HG03045 (cell line): ENCODE results near the gene FBXO27.
A peak's percentile ranks its signal among the peaks of the same experiment; 100 is the strongest.
"Not testable (repeated sequence)": the region's sequence is repeated elsewhere in the genome, so short reads cannot be mapped to it uniquely, and the experiment has no call there.

ENCODE experiments used
- ATAC-seq: cut with Tn5 transposase; IDR thresholded peaks from one replicate; pipeline ENCODE4 v1.9.1; 2021; ENCODE audit warnings: mild to moderate bottlenecking, moderate library complexity; ENCODE audit not compliant: unreplicated experiment

Gene FBXO27

DNA sequence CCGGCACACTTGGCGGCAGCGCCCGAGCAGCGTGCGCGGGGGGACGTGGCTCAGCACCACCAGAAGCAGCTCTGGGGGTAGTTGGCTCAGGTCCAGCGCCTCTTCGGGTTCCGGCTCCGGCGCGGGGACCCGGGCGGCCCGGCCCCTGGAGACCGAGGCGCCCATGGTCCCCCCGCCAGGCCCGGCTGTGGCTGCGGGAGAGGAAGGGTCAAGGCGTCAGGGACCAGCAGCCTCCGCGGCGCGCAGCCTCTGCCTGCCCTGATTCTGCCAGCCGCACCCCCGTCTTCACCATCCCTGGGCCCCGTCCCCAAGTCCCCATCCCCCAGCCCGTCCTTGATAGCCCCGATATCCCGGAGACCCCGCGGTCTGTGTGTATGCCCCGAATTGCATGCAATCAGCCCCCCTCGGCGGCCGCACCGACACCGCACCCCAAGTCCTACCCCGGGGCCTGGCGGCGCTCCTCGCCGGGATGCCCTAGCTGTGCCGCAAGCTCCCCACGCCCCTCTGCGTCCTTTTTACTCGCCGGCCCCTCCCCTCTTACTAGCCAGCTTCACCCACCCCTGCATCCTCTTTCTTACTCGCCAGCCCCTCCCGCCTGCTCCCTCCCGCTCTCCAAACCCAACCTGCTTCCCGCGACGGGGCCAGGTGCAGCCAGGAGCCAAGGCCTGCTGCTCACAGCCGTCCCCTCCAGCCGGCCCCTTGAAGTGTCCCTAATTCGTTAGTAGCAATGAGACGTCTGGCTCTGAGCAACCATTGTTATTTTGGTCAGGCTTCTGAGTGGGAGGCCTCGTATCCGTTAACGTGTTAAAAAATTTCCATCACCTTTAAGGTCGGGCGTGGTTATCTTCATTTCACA is at the start of gene FBXO27:
TSS of gene FBXO27 (minus strand) at position 487 of the 856 bp plus-strand sequence. CDS start at position 165, 322 bp downstream.
- ATAC-seq = peak; percentile 4

DNA sequence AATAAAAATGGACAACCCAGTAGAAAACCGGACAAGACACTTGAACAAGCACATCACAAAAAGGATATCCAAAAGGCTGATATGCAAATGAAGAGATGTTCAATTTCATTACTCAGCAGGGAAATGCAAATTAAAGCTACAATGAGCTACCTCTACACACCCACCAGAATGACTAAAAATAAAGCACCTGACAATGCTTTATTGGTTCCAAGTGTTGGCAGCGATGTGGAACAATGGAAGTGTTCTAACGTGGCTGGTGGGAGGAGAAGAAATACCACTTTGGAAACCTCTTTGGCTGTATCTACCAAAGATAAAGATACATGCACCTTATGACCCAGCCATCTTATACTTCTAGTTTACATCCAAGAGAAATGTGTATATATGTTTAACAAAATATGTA is 48.1 kb upstream of the FBXO27 start:
- no peak for ATAC-seq

GRCh38 chr19:39078436-39079200 is 46.3 kb upstream of the FBXO27 start:
- ATAC-seq = no peak

DNA sequence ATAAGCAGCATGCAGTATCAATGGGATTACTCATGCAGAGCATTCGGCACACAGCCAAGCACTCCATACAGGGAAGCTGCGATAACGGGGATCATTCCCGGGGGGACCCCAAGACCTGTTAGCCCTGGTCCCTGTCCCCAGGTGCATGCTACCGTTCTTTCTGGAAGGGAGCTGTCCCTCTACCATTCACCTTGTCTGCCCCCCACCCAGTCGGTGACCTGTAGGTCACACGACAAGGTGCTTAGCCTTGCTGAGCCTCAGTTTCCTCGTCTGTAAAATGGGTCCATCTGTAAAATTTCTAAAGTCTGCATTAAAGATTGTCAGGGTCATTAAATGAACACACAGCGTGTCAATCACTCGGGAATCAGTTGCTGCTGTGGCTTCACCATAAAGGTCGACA is 45.0 kb upstream of the FBXO27 start:
- ATAC-seq = no peak

- ATAC-seq = no peak
Observed at GRCh38 chr19:39074942-39075341, 42.6 kb upstream of the FBXO27 start.

DNA sequence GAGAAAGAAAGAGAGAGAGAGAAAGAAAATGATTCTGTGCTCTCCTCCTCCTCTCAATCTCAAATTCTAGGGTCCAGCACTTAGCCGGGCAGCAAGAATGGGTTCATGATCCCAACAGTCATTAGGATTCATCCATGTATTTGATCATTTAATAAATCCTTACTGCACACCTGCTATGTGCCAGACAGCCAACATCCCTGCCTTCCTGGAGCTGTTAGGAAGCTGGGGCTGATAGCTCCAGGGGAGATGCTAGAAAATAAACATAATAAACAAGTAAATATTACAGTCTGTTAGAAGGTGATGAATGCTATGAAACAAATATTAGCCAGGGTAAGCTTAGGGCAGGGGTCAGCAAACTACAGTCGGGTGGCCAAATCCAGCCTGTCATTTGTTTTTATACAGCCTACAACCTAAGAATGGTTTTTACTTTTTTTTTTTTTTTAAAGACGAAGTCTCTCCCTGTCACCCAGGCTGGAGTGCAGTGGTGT is 41.9 kb upstream of the FBXO27 start:
- no peak for ATAC-seq

- no peak for ATAC-seq
Observed at GRCh38 chr19:39070888-39071287, 38.5 kb upstream of the FBXO27 start.

- ATAC-seq = not testable (repeated sequence)
Observed at GRCh38 chr19:39068259-39068658, 35.9 kb upstream of the FBXO27 start.

DNA sequence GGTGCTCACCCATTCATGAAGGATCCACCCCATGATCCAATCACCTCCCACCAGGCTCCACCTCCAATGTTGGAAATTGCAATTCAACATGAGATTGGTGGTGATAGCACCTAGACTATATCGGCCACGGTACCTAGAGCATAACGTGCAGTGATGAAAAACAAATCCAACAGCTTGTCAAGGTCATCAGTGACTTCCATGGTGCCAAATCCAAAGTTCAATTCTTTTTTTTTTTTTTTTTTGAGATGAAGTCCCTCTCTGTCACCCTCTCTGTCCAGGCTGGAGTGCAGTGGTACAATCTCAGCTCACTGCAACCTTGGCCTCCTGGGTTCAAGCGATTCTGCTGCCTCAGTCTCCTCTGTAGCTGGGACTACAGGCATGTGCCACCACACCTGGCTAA is 34.8 kb upstream of the FBXO27 start:
- no peak for ATAC-seq

- ATAC-seq = no peak
Observed at GRCh38 chr19:39065928-39066327, 33.6 kb upstream of the FBXO27 start.

DNA sequence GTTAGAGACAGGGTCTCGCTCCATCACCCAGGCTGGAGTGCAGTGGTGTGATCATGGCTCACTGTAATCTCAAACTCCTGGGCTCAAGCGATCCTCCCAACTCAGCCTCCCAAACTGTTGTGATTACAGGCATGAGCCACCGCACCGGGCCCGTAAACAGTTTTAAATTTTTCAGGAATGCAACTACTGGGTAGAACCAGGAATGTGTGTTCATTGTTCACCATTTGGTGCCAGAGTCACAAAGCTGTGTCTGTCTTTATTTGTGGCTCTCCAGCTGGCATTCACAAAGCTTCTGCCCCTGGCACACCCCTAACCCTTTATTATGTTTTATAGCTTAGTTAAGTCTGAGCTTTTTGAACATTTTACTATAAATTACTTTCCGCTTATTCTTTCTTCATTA is 32.1 kb upstream of the FBXO27 start:
- ATAC-seq = no peak

GRCh38 chr19:39060171-39060570 is 27.8 kb upstream of the FBXO27 start:
- ATAC-seq = no peak

- no peak for ATAC-seq
Observed at GRCh38 chr19:39059302-39059701, 27.0 kb upstream of the FBXO27 start.

DNA sequence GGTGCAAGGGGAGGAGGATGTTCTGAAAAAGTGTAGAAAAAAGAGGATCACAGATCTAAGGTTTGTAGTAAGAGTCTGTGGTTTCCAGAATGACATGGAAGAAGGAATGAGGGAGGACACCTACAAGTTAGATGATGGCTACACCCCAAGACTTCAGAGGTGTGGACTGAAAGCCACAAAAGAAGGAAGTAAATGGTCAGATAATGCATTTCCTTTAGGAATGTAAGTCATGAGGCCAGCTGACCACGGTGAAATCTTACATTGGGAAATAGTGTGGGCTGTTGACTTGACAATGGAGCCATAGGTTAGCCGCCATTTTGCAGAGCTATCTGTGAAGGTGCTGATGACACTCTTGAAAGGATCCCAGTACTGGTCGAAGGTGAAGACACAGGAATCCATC is 25.3 kb upstream of the FBXO27 start:
- no peak for ATAC-seq

DNA sequence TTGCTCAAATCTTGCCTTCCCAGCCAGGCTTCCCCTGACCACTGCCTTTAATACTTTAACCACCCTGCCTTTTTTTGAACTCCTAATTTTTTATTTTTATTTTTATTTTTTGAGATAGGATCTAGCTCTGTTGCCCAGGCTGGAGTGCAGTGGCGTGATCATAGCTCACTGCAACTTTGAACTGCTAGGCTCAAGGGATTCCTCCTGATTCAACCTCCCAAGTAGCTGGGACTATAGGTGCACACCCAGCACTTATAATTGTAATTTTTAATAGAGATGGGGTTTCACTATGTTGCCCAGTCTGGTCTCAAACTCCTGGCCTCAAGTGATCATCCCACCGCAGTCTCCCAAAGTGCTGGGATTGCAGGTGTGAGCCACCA is 21.7 kb upstream of the FBXO27 start:
- no peak for ATAC-seq

DNA sequence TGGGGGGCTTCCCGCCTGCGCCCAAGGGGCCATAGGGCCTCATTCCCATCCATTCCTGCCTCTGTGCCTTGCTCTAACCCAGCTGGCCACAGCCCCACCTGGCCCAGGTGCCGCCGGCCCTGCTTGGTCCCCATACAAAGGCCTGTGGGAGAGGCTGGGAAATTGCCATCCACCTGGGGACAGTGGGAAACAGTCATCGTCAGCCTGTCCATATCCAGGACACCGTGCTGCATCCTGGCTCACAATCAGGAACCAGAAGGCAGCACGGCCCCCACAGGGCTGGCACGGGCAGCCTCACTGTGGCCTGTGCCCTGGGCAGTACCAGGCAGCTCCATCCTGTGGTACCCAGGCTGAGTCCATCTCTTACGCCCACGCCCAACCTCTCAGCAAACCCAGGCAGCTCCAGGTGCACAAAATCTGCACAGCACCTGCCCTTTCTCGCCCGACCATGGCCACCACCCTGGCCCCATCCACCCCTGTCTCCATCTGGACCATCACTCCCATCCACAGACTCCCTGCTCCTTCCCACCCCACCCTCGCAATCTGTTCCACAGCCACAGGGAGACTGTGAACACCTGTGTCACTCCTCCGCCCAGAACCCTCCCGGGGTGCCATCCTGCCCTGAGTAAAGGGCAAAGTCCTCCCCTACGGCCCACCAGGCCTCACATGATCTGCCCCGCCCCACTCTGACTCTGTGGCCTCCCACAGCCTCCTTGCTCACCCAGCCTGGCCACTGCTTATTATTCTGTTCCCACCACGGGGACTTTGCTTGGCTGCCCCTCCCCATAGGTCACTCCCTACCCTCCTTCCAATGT is 21.1 kb upstream of the FBXO27 start:
- no peak for ATAC-seq

- no peak for ATAC-seq
Observed at GRCh38 chr19:39052846-39053245, 20.5 kb upstream of the FBXO27 start.

GRCh38 chr19:39052243-39052746 is 19.9 kb upstream of the FBXO27 start:
- no peak for ATAC-seq

- no peak for ATAC-seq
Observed at GRCh38 chr19:39047073-39047472, 14.7 kb upstream of the FBXO27 start.

- no peak for ATAC-seq
Observed at GRCh38 chr19:39046037-39046821, 13.9 kb upstream of the FBXO27 start.
